HT-29 (cell line): ENCODE data around the gene JOSD1. TPM values are rescaled to one million over a fixed set of nuclear protein-coding genes. Genes with fewer than 3 reads are reported as not detected.

Experiments
- DNase-seq: peaks from one replicate; pipeline ENCODE4 v3.0.0-alpha.2; 2015; ENCODE audit warnings: low spot score
- total RNA-seq: library from RNA; depleted of rRNA; stranded (reverse); fragments of >200 nt; shearing (Covaris generic); gene quantifications from 2 replicates; pipeline ENCODE4 v1.2.3, GENCODE V29; 2014

JOSD1 gene
- total RNA-seq, 1 experiment from 2014 or later: 79.2 TPM

DNA sequence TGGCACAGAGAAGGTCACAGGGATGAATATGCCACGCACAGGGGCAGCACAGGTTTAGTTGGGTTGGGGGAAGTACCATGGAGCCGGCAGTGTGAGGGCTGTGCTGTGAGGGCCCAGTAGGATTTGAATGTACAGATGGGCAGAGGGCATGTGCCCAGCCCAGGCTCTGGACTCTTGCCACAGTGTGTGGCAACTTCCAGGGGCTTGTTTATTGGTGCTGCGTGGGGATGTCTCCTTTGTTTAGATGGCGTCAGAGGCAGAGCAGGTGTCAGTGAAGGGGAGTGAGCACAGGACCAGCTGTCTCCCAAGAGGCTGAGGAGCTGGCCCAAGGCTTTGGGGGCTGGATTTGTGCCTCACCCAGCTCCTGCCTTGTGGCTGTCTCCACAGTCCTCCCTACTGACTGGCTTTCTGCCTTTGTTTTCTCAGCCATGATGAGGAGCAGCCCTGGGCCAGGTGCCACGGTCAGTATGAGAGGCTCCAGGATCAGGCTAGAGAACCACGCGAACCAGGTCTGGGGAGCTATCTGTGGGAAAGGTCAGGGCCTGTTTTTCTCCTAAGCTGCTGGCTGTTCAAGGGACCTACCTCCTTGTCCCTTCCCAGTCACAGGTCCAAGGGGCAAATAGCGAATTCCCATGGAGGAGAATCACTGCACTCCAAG lies 33.1 kb upstream of the JOSD1 start:
- DNase-seq: peak; percentile 41

GRCh38 chr22:38733329-38733723 lies 32.6 kb upstream of the JOSD1 start:
- peak; percentile 48 for DNase-seq

GRCh38 chr22:38732251-38732815 lies 31.6 kb upstream of the JOSD1 start:
- no peak for DNase-seq

GRCh38 chr22:38731703-38732161 lies 31.0 kb upstream of the JOSD1 start:
- DNase-seq: no peak

DNA sequence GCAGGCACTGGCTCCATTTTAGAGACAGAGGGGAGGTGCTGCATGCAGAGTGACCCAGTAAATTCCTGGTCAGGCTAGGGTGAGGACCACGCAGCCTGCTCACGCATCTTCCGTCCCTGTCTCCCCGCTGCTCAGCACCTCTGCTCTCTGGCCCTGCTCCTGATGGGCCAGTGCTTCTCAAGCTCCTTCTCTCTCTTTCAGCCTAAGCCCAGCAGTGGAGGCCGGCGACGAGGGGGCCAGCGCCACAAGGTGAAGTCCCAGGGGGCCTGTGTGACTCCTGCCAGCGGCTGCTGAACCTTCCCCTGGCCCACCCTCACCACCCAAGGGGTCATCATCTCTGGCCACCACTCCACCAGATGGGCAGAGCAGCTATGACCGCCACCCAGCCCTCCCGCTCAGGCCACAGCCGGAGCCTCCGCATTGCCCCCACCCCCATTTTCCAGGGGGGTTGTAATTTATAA lies 29.7 kb upstream of the JOSD1 start:
- no peak for DNase-seq

DNA sequence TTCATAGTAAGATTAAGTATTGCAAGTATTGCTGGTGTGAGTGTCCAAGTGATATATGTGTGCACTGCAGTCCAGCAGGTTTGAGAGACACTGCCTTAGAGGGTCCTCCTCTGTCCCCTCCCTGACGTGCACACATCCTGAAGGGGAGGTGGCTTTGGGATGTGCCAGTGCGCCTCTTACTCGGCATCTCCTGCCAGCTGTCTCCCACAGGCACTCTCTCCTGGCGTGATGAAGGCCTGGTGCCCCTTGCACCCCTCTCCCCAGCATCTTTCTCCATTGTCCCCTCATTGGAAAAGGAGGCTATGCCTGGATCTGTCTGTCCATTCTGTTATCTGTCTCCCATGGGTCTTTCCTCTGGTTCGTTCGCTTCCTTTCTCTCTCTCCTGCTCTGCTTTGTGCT lies 29.2 kb upstream of the JOSD1 start:
- no peak for DNase-seq

DNA sequence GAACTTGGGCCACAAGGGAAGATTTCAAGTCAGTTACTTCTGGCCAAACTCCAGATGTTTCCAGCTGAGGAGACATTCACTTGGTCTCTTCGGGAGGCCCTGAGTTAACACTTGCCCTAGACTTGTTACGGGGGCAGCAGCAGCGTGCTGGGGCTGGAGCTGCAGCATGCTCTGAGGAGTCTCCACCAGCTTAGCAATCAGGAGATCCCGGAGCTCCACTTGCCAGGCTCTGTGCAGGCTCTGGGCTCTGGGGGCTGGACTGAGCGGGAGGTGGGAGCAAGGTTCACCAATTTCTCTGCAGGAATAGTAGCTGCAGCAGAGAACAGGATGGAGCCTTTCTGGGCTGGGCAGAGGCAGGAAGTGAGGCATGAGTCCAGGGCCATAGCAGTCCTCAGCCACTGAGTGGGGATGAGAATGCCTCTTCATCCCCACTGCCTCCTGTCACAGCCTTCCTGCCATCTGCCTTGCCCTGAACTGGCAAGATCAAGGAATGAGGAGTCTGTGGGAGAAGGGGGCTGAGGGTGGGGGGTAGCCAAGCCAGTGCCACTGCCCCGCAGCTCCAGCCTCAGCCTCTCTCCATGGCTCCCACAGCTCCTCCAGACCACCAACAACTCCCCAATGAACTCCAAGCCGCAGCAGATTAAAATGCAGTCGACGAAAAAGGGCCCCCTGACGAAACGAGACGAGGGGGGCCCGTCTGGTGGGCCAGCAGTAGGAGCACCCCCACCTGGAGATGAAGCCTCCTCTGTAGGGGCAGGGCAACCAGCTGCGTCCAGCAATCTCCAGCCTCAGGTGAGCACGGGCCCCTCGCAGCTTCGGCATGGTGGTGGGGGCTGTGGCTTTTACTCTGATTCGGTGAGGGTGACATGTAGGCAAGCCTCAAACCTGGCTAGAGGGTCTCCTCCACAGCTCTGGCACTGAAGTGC lies 28.4 kb upstream of the JOSD1 start:
- DNase-seq: no peak

DNA sequence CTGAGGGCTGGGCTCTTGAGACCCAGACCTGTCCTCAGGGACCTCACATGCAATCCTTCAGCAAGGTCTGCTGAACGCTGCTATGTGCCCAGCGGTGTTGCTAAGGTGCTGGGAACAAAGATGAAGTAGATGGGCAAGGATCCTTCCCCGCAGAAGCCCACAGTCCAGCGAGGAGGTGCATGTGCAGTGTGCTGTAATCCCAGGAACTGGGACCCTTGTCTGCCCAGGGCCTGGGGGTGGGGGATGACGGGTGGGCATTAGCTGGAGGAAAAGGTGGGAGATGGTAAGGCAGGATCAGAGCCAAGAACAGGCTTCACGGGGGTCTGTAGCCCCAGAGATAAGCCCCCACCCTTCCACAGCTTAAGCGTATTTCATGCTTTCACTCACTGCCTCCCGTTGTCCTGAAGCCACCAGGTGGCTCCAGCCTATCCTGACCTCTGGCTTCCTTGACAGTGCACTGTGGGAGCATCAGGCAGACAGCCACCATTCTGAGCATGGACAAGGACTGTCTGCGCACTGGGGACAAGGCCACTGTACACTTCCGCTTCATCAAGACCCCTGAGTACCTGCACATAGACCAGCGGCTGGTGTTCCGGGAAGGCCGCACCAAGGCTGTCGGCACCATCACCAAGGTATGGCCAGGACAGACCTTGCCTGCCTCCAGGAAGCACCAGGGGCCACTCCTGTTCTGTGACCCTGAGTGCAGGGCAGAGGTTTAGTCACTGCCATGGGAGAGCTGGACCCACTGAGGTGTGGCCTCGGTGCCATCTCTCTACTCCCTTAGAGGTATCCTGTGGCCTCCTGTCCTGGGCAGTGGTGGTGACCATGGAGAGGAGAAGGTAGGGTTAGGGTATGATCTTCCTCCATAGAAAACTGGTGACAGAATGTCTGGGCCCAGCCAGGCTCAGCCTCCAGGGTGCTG lies 27.0 kb upstream of the JOSD1 start:
- no peak for DNase-seq

DNA sequence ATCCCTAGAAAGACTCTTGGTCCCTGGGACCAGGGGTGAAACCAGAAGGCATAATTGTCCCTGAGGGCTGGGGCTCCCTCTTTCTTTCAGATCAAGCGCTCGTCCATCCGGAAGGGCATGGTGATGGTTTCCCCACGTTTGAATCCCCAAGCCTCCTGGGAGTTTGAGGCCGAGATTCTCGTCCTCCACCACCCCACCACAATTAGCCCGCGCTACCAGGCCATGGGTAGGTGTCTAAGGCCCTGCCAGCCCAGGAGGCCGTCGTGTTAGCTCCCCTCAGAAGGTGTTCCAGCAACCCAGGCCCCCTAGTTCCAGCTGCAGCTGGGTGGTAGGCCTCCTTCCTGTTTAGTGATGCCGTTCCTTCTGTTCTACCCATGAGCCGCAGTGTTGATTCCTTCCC lies 26.4 kb upstream of the JOSD1 start:
- no peak for DNase-seq

DNA sequence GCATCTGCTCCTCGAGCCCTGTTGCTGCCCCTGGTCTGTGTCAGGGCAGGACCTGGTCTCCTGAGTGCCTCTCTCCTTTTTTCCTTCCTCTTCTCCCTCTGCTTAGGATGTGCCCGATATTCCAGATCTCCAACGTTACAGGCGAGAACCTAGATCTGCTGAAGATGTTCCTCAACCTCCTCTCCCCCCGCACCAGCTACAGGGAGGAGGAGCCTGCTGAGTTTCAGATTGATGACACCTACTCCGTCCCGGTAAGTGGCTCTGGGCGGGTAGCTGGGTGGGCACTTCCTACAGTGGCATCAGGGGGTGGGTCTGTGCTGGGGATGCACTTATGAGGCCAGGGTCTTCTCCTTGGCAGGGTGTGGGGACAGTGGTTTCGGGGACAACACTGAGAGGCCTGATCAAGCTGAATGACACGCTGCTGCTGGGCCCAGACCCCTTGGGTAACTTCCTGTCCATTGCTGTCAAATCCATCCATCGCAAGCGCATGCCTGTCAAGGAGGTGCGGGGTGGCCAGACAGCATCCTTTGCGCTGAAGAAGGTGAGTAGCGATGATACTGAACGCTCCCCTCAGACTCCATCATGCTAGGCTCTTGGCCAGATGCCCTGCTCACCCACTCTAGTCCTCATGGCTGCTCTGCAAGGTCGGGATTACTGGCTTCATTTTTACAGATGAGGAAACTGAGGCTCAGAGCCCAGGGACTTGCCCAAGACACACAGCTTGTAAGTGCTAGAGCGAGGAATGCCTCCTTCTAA lies 25.3 kb upstream of the JOSD1 start:
- no peak for DNase-seq

- DNase-seq: peak; percentile 68
Observed at GRCh38 chr22:38724926-38725571, 24.3 kb upstream of the JOSD1 start.

DNA sequence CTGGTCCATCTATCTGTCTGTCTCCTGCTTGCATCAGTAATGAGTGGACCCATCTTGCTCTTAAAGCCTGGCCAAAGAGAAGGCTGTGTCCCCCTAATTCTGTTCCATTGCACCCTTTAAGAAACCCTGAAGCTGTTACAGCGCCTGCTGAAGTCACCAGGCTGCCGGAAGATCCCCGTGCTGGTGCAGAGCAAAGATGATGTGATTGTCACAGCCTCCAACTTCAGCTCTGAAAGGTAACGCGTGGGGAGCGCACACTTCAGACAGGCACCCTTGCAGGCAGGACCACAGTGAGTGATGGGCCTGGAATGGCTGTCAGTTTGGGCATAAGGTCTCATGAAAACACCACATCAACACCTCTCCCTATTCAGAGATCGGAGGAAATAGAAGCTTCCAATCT lies 23.4 kb upstream of the JOSD1 start:
- no peak for DNase-seq

- no peak for DNase-seq
Observed at GRCh38 chr22:38721551-38721950, 20.8 kb upstream of the JOSD1 start.

- DNase-seq: no peak
Observed at GRCh38 chr22:38720350-38720749, 19.6 kb upstream of the JOSD1 start.

DNA sequence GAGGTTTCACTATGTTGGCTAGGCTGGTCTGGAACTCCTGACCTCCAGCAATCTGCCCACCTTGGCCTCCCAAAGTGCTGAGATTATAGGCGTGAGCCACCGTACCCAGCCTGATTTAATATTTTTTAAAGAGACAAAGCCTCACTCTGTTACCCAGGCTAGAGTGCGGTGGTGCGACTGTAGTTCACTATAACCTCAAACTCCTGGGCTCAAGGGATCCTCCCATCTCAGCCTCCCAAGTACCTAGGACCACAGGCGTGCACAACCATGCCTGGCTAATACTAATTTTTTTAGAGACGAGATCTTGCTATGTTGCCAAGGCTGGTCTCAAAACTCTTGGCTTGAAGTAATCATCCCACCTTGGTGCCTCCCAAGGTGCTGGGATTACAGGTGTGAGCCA lies 18.5 kb upstream of the JOSD1 start:
- DNase-seq: no peak

- peak; percentile 82 for DNase-seq
Observed at GRCh38 chr22:38718414-38718813, 17.7 kb upstream of the JOSD1 start.

GRCh38 chr22:38717244-38717643 lies 16.5 kb upstream of the JOSD1 start:
- no peak for DNase-seq

GRCh38 chr22:38716826-38717225 lies 16.1 kb upstream of the JOSD1 start:
- DNase-seq: no peak

- DNase-seq: no peak
Observed at GRCh38 chr22:38716271-38716670, 15.5 kb upstream of the JOSD1 start.

GRCh38 chr22:38715852-38716251 lies 15.1 kb upstream of the JOSD1 start:
- DNase-seq: no peak
